ENCODE data around the gene CHN2.

DNA sequence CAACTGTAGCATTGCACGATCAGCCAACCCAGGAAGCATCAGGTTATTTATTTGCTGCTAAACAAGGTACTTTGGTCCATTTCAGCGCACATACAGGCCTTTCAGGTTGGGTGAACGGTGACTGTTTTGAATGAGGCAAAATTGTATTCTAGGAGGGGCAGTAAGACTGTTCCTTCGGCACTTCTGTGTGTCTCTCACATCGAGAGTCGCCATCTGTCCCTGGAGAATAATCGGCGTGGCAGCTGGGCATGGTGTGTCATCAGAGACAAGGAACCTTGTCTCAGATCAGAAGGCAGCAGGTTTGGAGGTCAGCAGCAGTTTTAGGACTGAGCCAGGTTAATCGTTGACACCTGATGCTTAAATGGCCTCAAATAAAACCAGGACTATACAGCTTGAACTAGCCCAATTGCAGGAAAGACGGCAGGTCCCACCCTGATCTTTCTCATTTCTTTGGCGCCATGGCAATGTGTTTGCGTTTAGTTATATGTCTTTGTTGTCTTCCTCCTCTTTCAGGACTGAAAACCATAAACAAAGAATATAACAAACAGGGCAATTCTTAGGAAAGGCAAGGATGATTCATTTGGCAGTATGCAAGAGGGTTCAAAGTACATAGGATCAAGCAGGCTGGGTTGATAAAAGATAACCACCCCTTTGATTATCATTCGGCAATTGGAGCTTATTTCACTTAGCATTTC is 277.0 kb downstream of the CHN2 start:
- TF ChIP-seq ZFP3 (CRISPR knock-in tag; IDR thresholded peaks at IDR 0.05) (no peak), ZNF70 (CRISPR knock-in tag; IDR thresholded peaks at IDR 0.05) (no peak), ESRRG (CRISPR knock-in tag; IDR thresholded peaks at IDR 0.05) (no peak), ZFP30 (CRISPR knock-in tag; IDR thresholded peaks at IDR 0.05) (no peak)

Measured in SK-N-SH treated with all-trans-retinoic acid at 6 μM for 48 hours (cell line).